Measurements from ENCODE around the gene RLN3.
A peak's percentile ranks its signal among the peaks of the same experiment; 100 is the strongest.

The RLN3 gene

DNA sequence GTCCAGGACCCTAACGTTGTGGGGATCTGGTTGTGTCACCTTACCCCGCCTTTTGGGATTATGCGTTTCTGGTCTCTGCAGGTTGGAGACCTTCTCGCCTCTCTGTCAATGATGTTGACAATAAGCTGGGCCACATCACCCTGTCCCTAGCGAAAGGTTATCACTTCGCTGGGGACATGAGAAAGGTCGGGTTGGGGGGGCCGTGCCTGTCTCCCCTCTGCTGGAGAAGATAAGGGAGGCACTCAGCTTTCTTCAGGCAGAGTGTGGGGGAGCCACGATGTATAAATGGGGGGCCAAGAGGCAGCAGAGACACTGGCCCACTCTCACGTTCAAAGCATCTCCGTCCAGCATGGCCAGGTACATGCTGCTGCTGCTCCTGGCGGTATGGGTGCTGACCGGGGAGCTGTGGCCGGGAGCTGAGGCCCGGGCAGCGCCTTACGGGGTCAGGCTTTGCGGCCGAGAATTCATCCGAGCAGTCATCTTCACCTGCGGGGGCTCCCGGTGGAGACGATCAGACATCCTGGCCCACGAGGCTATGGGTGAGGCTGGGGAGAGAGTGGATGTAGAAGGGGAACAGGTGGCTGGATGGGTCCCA lies at the start of gene RLN3:
Gene RLN3 (plus strand): TSS at position 293 of the 595 bp plus-strand sequence. CDS start 57 bp downstream, at position 350.
- in situ Hi-C loops (cut with MboI; ENCODE audit: low sequenced_read_pairs, unreplicated experiment), result no loop called here
- TF ChIP-seq, protein P1, sequence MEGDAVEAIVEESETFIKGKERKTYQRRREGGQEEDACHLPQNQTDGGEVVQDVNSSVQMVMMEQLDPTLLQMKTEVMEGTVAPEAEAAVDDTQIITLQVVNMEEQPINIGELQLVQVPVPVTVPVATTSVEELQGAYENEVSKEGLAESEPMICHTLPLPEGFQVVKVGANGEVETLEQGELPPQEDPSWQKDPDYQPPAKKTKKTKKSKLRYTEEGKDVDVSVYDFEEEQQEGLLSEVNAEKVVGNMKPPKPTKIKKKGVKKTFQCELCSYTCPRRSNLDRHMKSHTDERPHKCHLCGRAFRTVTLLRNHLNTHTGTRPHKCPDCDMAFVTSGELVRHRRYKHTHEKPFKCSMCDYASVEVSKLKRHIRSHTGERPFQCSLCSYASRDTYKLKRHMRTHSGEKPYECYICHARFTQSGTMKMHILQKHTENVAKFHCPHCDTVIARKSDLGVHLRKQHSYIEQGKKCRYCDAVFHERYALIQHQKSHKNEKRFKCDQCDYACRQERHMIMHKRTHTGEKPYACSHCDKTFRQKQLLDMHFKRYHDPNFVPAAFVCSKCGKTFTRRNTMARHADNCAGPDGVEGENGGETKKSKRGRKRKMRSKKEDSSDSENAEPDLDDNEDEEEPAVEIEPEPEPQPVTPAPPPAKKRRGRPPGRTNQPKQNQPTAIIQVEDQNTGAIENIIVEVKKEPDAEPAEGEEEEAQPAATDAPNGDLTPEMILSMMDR (IDR thresholded peaks at IDR 0.05; ENCODE audit: borderline replicate concordance, control extremely low read depth, extremely low read depth, insufficient read depth, missing control alignments), result no peak
- peak; percentile 23 for DNase-seq (ENCODE audit: low spot score)

GRCh38 chr19:13978351-13979243 lies 49.4 kb upstream of the RLN3 start:
- DNase-seq (ENCODE audit: low spot score), result no peak
- TF ChIP-seq, protein P1 (IDR thresholded peaks at IDR 0.05; ENCODE audit: borderline replicate concordance, control extremely low read depth, extremely low read depth, insufficient read depth, missing control alignments), result no peak
- in situ Hi-C loops (cut with MboI; ENCODE audit: low sequenced_read_pairs, unreplicated experiment), result no loop called here

DNA sequence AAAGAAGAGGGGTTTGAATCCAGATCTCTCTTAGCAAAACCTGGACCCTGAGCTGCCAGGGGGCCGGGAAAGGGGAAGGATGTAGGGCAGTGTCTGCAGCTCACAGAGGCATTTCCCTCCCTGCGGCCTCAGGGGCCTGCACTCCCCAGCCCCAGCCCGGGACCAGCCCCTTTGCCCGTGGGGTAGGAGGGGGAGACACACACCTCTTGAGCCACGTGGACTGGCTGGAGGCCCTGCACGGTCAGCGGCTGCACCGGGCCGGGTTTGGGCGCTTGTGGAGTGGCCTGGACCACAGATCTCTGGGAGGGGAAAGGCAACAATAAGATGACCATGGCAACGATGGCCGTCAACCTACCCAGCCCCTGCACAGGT lies 48.7 kb upstream of the RLN3 start:
- TF ChIP-seq, protein P1 (IDR thresholded peaks at IDR 0.05; ENCODE audit: borderline replicate concordance, control extremely low read depth, extremely low read depth, insufficient read depth, missing control alignments), result no peak
- DNase-seq (ENCODE audit: low spot score), result no peak
- in situ Hi-C loops (cut with MboI; ENCODE audit: low sequenced_read_pairs, unreplicated experiment), result no loop called here

DNA sequence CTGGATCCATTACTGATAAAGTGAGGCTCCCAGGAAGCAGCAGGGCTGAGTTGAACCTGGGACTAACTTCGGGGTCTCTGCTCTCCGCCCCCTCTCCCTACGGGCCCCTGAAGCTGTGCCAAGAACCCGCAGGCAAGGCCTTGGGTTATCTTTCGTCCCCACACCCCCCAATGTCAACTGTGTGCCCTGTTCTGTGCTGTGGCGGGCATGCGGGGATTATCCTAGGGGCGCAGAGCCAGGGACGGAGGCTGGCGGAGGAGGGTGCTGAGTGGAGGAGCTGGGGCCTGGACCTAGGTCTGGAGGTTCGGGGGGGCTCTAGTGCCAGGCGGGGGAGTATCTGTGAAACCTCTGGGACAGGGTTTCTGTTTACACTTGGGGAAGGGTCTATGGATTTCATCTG lies 48.3 kb upstream of the RLN3 start:
- DNase-seq (ENCODE audit: low spot score), result no peak
- TF ChIP-seq, protein P1 (IDR thresholded peaks at IDR 0.05; ENCODE audit: borderline replicate concordance, control extremely low read depth, extremely low read depth, insufficient read depth, missing control alignments), result no peak
- in situ Hi-C loops (cut with MboI; ENCODE audit: low sequenced_read_pairs, unreplicated experiment), result no loop called here

- TF ChIP-seq, protein P1 (IDR thresholded peaks at IDR 0.05; ENCODE audit: borderline replicate concordance, control extremely low read depth, extremely low read depth, insufficient read depth, missing control alignments), result no peak
- DNase-seq (ENCODE audit: low spot score), result no peak
- in situ Hi-C loops (cut with MboI; ENCODE audit: low sequenced_read_pairs, unreplicated experiment), result no loop called here
Measured at GRCh38 chr19:13980340-13980739, 47.6 kb upstream of the RLN3 start.

- no peak for DNase-seq (ENCODE audit: low spot score)
- TF ChIP-seq, protein P1 (IDR thresholded peaks at IDR 0.05; ENCODE audit: borderline replicate concordance, control extremely low read depth, extremely low read depth, insufficient read depth, missing control alignments), result no peak
- in situ Hi-C loops (cut with MboI; ENCODE audit: low sequenced_read_pairs, unreplicated experiment), result no loop called here
Measured at GRCh38 chr19:13981021-13981420, 46.9 kb upstream of the RLN3 start.

All from GM13976 (cell line).